ENCODE measurements around the gene TUBA1B.

Gene TUBA1B

GRCh38 chr12:49108958-49109404 is 22.2 kb downstream of the TUBA1B start:
- DNase-seq (ENCODE audit: low spot score) = no peak
- in situ Hi-C loops (cut with MboI; ENCODE audit: low pct_unique_long_range_greater_than_20kb, low sequenced_read_pairs, unreplicated experiment) = no loop called here
- TF ChIP-seq CTCF (IDR thresholded peaks at IDR 0.05; ENCODE audit: extremely low read depth, insufficient read depth, missing control alignments) = no peak

GRCh38 chr12:49105504-49106084 is 25.6 kb downstream of the TUBA1B start:
- in situ Hi-C loops (cut with MboI; ENCODE audit: low pct_unique_long_range_greater_than_20kb, low sequenced_read_pairs, unreplicated experiment) = no loop called here
- TF ChIP-seq CTCF (IDR thresholded peaks at IDR 0.05; ENCODE audit: extremely low read depth, insufficient read depth, missing control alignments) = no peak
- DNase-seq (ENCODE audit: low spot score) = no peak

- no peak for TF ChIP-seq CTCF (IDR thresholded peaks at IDR 0.05; ENCODE audit: extremely low read depth, insufficient read depth, missing control alignments)
- in situ Hi-C loops (cut with MboI; ENCODE audit: low pct_unique_long_range_greater_than_20kb, low sequenced_read_pairs, unreplicated experiment) = no loop called here
- DNase-seq (ENCODE audit: low spot score) = no peak
These were observed 26.4 kb downstream of the TUBA1B start for GRCh38 chr12:49104822-49105221.

GRCh38 chr12:49100380-49100779 is 30.8 kb downstream of the TUBA1B start:
- no peak for DNase-seq (ENCODE audit: low spot score)
- in situ Hi-C loops (cut with MboI; ENCODE audit: low pct_unique_long_range_greater_than_20kb, low sequenced_read_pairs, unreplicated experiment) = no loop called here
- TF ChIP-seq CTCF (IDR thresholded peaks at IDR 0.05; ENCODE audit: extremely low read depth, insufficient read depth, missing control alignments) = no peak

GRCh38 chr12:49098703-49099102 is 32.5 kb downstream of the TUBA1B start:
- in situ Hi-C loops (cut with MboI; ENCODE audit: low pct_unique_long_range_greater_than_20kb, low sequenced_read_pairs, unreplicated experiment) = no loop called here

GRCh38 chr12:49098035-49098451 is 33.2 kb downstream of the TUBA1B start:
- TF ChIP-seq CTCF (IDR thresholded peaks at IDR 0.05; ENCODE audit: extremely low read depth, insufficient read depth, missing control alignments) = peak; percentile 82
- in situ Hi-C loops (cut with MboI; ENCODE audit: low pct_unique_long_range_greater_than_20kb, low sequenced_read_pairs, unreplicated experiment) = no loop called here
- DNase-seq (ENCODE audit: low spot score) = peak; percentile 76

More at GRCh38 chr12:49098703-49099102, 32.5 kb downstream of the TUBA1B start:
- TF ChIP-seq CTCF (IDR thresholded peaks at IDR 0.05; ENCODE audit: extremely low read depth, insufficient read depth, missing control alignments) = no peak
- DNase-seq (ENCODE audit: low spot score) = no peak

Data from GM13977 (cell line).